Gastrocnemius medialis (tissue), 4 donors: ENCODE results near the gene UBE3A.
A peak's percentile ranks its signal among the peaks of the same experiment; 100 is the strongest.

Experiments
- CTCF ChIP-seq, 5 experiments: fragments of 450-650 bp in 3 of 5; fragments of 200-600 bp in 2 of 5; sonication (generic) in 2 of 5; IDR thresholded peaks in 4 of 5; conservative IDR thresholded peaks in 1 of 5; 1 replicate in 4 of 5; 2 replicates in 1 of 5; pipeline ENCODE4 v1.5.1; 2016 to 2019; ENCODE audit warnings: antibody characterized with exemption in 5 of 5, mild to moderate bottlenecking in 3 of 5, moderate library complexity in 3 of 5
- POLR2A ChIP-seq, 2 donors: fragments of 450-650 bp; IDR thresholded peaks; one replicate each; pipeline ENCODE4 v1.6.1; 2017; ENCODE audit warnings: antibody characterized with exemption in 2 of 2, mild to moderate bottlenecking in 2 of 2, moderate library complexity in 2 of 2

GRCh38 chr15:25437777-25438600 lies 835 bp downstream of the UBE3A start:
- TF ChIP-seq POLR2A (IDR thresholded peaks at IDR 0.05) (no peak), CTCF (IDR thresholded peaks at IDR 0.05 in 4 of 5, conservative IDR thresholded peaks at IDR 0.05 in 1 of 5) (peak in 4 of 5 experiments; percentile 44 to 60 (median 58))
